Measurements from ENCODE around the gene TRDN. TPM values are rescaled to one million over a fixed set of nuclear protein-coding genes. Genes with fewer than 3 reads are reported as not detected.
A peak's percentile ranks its signal among the peaks of the same experiment; 100 is the strongest.

Gene TRDN
- total and polyA plus RNA-seq, 4 donors: 0.04 to 0.11 (median 0.05) TPM; not detected in 1

- TF ChIP-seq, protein P1, sequence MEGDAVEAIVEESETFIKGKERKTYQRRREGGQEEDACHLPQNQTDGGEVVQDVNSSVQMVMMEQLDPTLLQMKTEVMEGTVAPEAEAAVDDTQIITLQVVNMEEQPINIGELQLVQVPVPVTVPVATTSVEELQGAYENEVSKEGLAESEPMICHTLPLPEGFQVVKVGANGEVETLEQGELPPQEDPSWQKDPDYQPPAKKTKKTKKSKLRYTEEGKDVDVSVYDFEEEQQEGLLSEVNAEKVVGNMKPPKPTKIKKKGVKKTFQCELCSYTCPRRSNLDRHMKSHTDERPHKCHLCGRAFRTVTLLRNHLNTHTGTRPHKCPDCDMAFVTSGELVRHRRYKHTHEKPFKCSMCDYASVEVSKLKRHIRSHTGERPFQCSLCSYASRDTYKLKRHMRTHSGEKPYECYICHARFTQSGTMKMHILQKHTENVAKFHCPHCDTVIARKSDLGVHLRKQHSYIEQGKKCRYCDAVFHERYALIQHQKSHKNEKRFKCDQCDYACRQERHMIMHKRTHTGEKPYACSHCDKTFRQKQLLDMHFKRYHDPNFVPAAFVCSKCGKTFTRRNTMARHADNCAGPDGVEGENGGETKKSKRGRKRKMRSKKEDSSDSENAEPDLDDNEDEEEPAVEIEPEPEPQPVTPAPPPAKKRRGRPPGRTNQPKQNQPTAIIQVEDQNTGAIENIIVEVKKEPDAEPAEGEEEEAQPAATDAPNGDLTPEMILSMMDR (IDR thresholded peaks at IDR 0.05; ENCODE audit: control extremely low read depth, extremely low read depth): no peak
- Histone ChIP-seq H3K4me3 (no peak overlapping the region), H3K27me3 (ENCODE audit: control insufficient read depth in 3 of 3, insufficient read depth in 3 of 3, low read length in 2 of 3) (no peaks in the 10 kb centered on the region), H3K9me3 (ENCODE audit: control insufficient read depth in 4 of 4, insufficient read depth in 3 of 4, low read length in 3 of 4) (no peaks in the 10 kb centered on the region), H3K27ac (ENCODE audit: low read depth in 1 of 2, low read length in 1 of 2) (peak overlapping the region in 1 of 2 donors; percentile 45), H3K36me3 (ENCODE audit: control insufficient read depth in 4 of 4, insufficient read depth in 4 of 4, low read length in 4 of 4) (no peaks in the 10 kb centered on the region), H3K4me1 (ENCODE audit: control insufficient read depth in 5 of 5, insufficient read depth in 5 of 5, low read length in 5 of 5) (peaks cover 0 to 9% (median 0%) of the 10 kb centered on the region in 5 donors), H3K9ac (ENCODE audit: insufficient read depth in 1 of 2, low read length in 2 of 2) (no peak overlapping the region)
- 52 to 77% methylated on average over 7 of the region's 7 CpGs for WGBS, 2 donors
- peak in 2 of 3 donors; percentile 13 to 36 for DNase-seq
- ATAC-seq (ENCODE audit: insufficient read depth, low FRiP score): no peak
These were observed 65.7 kb downstream of the TRDN start for GRCh38 chr6:123570813-123571684.

DNA sequence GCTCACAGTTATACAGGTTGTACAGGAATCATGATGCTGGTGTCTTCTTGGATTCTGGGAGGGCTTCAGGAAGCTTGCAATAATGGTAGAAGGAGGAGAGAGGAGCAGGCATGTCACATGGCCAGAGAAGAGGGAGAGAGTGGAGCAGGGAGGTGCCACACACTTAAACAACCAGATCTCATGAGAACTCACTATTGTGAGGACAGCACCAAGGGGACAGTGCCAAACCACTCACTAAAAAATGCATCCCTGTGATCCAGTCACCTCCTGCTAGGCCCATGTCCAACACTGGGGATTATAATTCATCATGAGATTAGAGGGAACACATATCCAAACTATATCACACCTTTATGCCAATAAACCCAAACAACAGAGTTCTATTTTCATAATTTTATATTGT is 67.2 kb downstream of the TRDN start:
- peaks cover 0 to 2% (median 0%) of the 10 kb centered on the region in 4 donors for H3K9me3 ChIP-seq (ENCODE audit: control insufficient read depth in 4 of 4, insufficient read depth in 3 of 4, low read length in 3 of 4)
- peak overlapping the region in 1 of 2 donors; percentile 45 for H3K27ac ChIP-seq (ENCODE audit: low read depth in 1 of 2, low read length in 1 of 2)
- no peak for DNase-seq
- ATAC-seq (ENCODE audit: insufficient read depth, low FRiP score): no peak
- H3K4me3 ChIP-seq: no peak overlapping the region
- no peak overlapping the region for H3K9ac ChIP-seq (ENCODE audit: insufficient read depth in 1 of 2, low read length in 2 of 2)
- no peaks in the 10 kb centered on the region for H3K27me3 ChIP-seq (ENCODE audit: control insufficient read depth in 3 of 3, insufficient read depth in 3 of 3, low read length in 2 of 3)
- peaks cover 0 to 3% (median 0%) of the 10 kb centered on the region in 4 donors for H3K36me3 ChIP-seq (ENCODE audit: control insufficient read depth in 4 of 4, insufficient read depth in 4 of 4, low read length in 4 of 4)
- TF ChIP-seq, protein P1 (IDR thresholded peaks at IDR 0.05; ENCODE audit: control extremely low read depth, extremely low read depth): no peak
- H3K4me1 ChIP-seq (ENCODE audit: control insufficient read depth in 5 of 5, insufficient read depth in 5 of 5, low read length in 5 of 5): peaks cover 0 to 9% (median 0%) of the 10 kb centered on the region in 5 donors

- Histone ChIP-seq H3K27me3 (ENCODE audit: control insufficient read depth in 3 of 3, insufficient read depth in 3 of 3, low read length in 2 of 3) (no peaks in the 10 kb centered on the region), H3K36me3 (ENCODE audit: control insufficient read depth in 4 of 4, insufficient read depth in 4 of 4, low read length in 4 of 4) (peaks cover 0 to 3% (median 0%) of the 10 kb centered on the region in 4 donors), H3K27ac (ENCODE audit: low read depth in 1 of 2, low read length in 1 of 2) (no peak overlapping the region), H3K4me1 (ENCODE audit: control insufficient read depth in 5 of 5, insufficient read depth in 5 of 5, low read length in 5 of 5) (peaks cover 0 to 9% (median 0%) of the 10 kb centered on the region in 5 donors), H3K9ac (ENCODE audit: insufficient read depth in 1 of 2, low read length in 2 of 2) (no peak overlapping the region), H3K9me3 (ENCODE audit: control insufficient read depth in 4 of 4, insufficient read depth in 3 of 4, low read length in 3 of 4) (peaks cover 0 to 2% (median 0%) of the 10 kb centered on the region in 4 donors), H3K4me3 (no peak overlapping the region)
- ATAC-seq (ENCODE audit: insufficient read depth, low FRiP score) (no peak), DNase-seq (no peak)
- TF ChIP-seq, protein P1 (IDR thresholded peaks at IDR 0.05; ENCODE audit: control extremely low read depth, extremely low read depth): no peak
- 92 to 93% methylated on average over 10 of the region's 10 CpGs for WGBS, 2 donors
These were observed 71.2 kb downstream of the TRDN start for GRCh38 chr6:123565529-123565928.

All from lung (tissue), 12 donors.